HepG2 (cell line): ENCODE measurements around the gene SRGAP3. TPM values are rescaled to one million over a fixed set of nuclear protein-coding genes. Genes with fewer than 3 reads are reported as not detected.

Experiments used
- ATAC-seq: fragments of 200-7000 bp; cut with Tn5 transposase; 3 replicates; pipeline ENCODE4 v1.9.1; 2020; ENCODE audit warnings: mild to moderate bottlenecking, moderate library complexity
- BruUV-seq: library from RNA; stranded (reverse); fragments of 400-500 nt; replicated peaks from 2 replicates; lab custom pipeline; 2021; lab: Mats Ljungman, UMichigan
- CTCF ChIA-PET: fragments of 300-600 bp; formaldehyde crosslinking; extraction: SDS; loops from one replicate; lab custom pipeline; 2021; ENCODE audit warnings: low total read pairs, inconsistent platforms, low intra/inter-chr PET ratio; lab: Yijun Ruan, JAX
- POLR2A ChIA-PET: fragments of 350-600 bp; sonication (Branson Sonifier 250); formaldehyde crosslinking; loops from one replicate; lab custom pipeline; 2020; ENCODE audit warnings: antibody characterized with exemption, inconsistent platforms; lab: Yijun Ruan, JAX
- DNase-seq: peaks from one replicate; pipeline ENCODE4 v3.0.0-alpha.2; 2015; ENCODE audit warnings: low spot score
- FAIRE-seq: peaks from 3 replicates; lab custom pipeline; 2011; peaks lifted over from hg19 to GRCh38; lab: Jason Lieb, UNC
- H2AFZ ChIP-seq: one replicate; pipeline ENCODE4 v1.6.1; 2011; ENCODE audit warnings: low read length, inconsistent platforms
- H3K27ac ChIP-seq: fragments of 300-600 bp; 3 replicates; pipeline ENCODE4 v1.8.0; 2011; ENCODE audit warnings: mixed run types, mild to moderate bottlenecking, mixed read lengths, low read length, inconsistent platforms; ENCODE audit not compliant: insufficient read depth; ENCODE audit errors: extremely low read length
- H3K27me3 ChIP-seq, 2 experiments: fragments of 200-600 bp in 1 of 2; 2 replicates in 1 of 2; 3 replicates in 1 of 2; pipeline versions ENCODE4 v1.6.0 to v1.8.0; 2011; ENCODE audit warnings: low read length in 2 of 2, mild to moderate bottlenecking in 2 of 2, moderate library complexity in 2 of 2, inconsistent platforms in 1 of 2; ENCODE audit not compliant: insufficient read depth in 2 of 2, control insufficient read depth in 1 of 2
- H3K36me3 ChIP-seq, 2 experiments: fragments of 200-600 bp in 1 of 2; replicated peaks in 1 of 2; 2 replicates in 1 of 2; 3 replicates in 1 of 2; pipeline versions ENCODE4 v1.5.1 to v1.8.0; 2011; ENCODE audit warnings: low read length in 2 of 2, inconsistent platforms in 1 of 2; ENCODE audit not compliant: insufficient read depth in 2 of 2, control insufficient read depth in 1 of 2
- H3K4me1 ChIP-seq: 2 replicates; pipeline ENCODE4 v1.5.1; 2012; ENCODE audit warnings: low read length, inconsistent platforms; ENCODE audit not compliant: insufficient read depth
- H3K4me2 ChIP-seq: 2 replicates; pipeline ENCODE4 v1.6.0; 2011; ENCODE audit warnings: low read depth, low read length, inconsistent platforms
- H3K4me3 ChIP-seq, 3 experiments: fragments of 200-600 bp in 1 of 3; sonication (generic), shearing (Covaris generic) in 1 of 3; replicated peaks in 1 of 3; 2 replicates each; pipeline ENCODE4 v1.5.1; 2011 to 2016; ENCODE audit warnings: low read length in 3 of 3, inconsistent platforms in 2 of 3, low read depth in 2 of 3, mild to moderate bottlenecking in 2 of 3, control low read depth in 1 of 3, mixed read lengths in 1 of 3; ENCODE audit not compliant: insufficient read depth in 1 of 3
- H3K79me2 ChIP-seq: one replicate; pipeline ENCODE4 v1.6.1; 2011; ENCODE audit warnings: low read length, inconsistent platforms; ENCODE audit not compliant: insufficient read depth
- H3K9ac ChIP-seq: 2 replicates; pipeline ENCODE4 v1.6.0; 2011; ENCODE audit warnings: mild to moderate bottlenecking, low read depth, low read length, inconsistent platforms; ENCODE audit not compliant: insufficient read depth
- H3K9me3 ChIP-seq: 2 replicates; pipeline ENCODE4 v1.5.1; 2012; ENCODE audit warnings: mild to moderate bottlenecking, low read length
- H4K20me1 ChIP-seq: 2 replicates; pipeline ENCODE4 v1.6.0; 2011; ENCODE audit warnings: inconsistent platforms, mild to moderate bottlenecking, low read length, moderate library complexity; ENCODE audit not compliant: insufficient read depth
- DR1 ChIP-seq: sonication (generic); formaldehyde crosslinking; IDR thresholded peaks from 2 replicates; pipeline ENCODE4 v1.8.0; 2021; ENCODE audit warnings: mild to moderate bottlenecking, missing genetic modification reagents, inconsistent platforms
- HDAC6 ChIP-seq: fragments of 200-600 bp; sonication (generic); IDR thresholded peaks from 2 replicates; pipeline ENCODE4 v1.7.0; 2017; ENCODE audit warnings: mild to moderate bottlenecking, antibody characterized with exemption, low read length, low read depth
- SALL1 ChIP-seq: sonication (generic); formaldehyde crosslinking; IDR thresholded peaks from 2 replicates; pipeline ENCODE4 v1.8.0; 2022; ENCODE audit warnings: mild to moderate bottlenecking, missing genetic modification reagents
- SMC3 ChIP-seq: IDR thresholded peaks from 2 replicates; pipeline ENCODE4 v1.6.1; 2011; ENCODE audit warnings: low read length, improper control_type of control experiment
- ZNF207 ChIP-seq: fragments of 450-650 bp; IDR thresholded peaks from 2 replicates; pipeline ENCODE4 v1.6.1; 2016; ENCODE audit warnings: antibody characterized with exemption, borderline replicate concordance
- ZNF33A ChIP-seq: sonication (generic); formaldehyde crosslinking; IDR thresholded peaks from 2 replicates; pipeline ENCODE4 v1.5.1; 2020; ENCODE audit warnings: missing genetic modification reagents, mild to moderate bottlenecking, moderate library complexity, borderline replicate concordance
- ZNF747 ChIP-seq: sonication (generic); formaldehyde crosslinking; IDR thresholded peaks from 2 replicates; pipeline ENCODE4 v1.8.1; 2023; ENCODE audit warnings: missing genetic modification reagents, mild to moderate bottlenecking, borderline replicate concordance
- WGBS: methylation state at CpG from one replicate; pipeline ENCODE4 v1.1.6; 2017; ENCODE audit warnings: low lambda C conversion rate; 5-methylcytosine and 5-hydroxymethylcytosine counted together
- in situ Hi-C: cut with HindIII; loops from 2 replicates; pipeline ENCODE4 v1.10.0; 2017; ENCODE audit warnings: low pct_unique_long_range_greater_than_20kb; ENCODE audit not compliant: extremely low pct_ligation_motif_present
- intact Hi-C: fragments of 100-400 bp; cut with micrococcal nuclease; formaldehyde crosslinking; loops from one replicate; pipeline ENCODE4 v1.10.0; 2022; ENCODE audit not compliant: unreplicated experiment
- polyA plus RNA-seq, 8 experiments: library from polyadenylated mRNA; depleted of rRNA in 3 of 8; stranded (reverse) in 7 of 8; unstranded in 1 of 8; fragments of >200 nt; fragmentation: Illumina TruSeq in 4 of 8; extraction: Trizol in 4 of 8; gene quantifications; 2 replicates each; pipeline versions ENCODE4 v1.2.1 to v1.2.3, GENCODE V29; 2011 to 2016; ENCODE audit warnings: low read depth in 4 of 8, missing spikeins in 1 of 8, mixed read lengths in 1 of 8; ENCODE audit not compliant: insufficient read depth in 1 of 8
- total RNA-seq, 5 experiments: library from RNA; depleted of rRNA; stranded (reverse); fragments of >200 nt; fragmentation: Illumina TruSeq; extraction: Trizol; gene quantifications; 2 replicates each; pipeline ENCODE4 v1.2.3, GENCODE V29; 2016; ENCODE audit warnings: low read depth in 1 of 5
- TF ChIP-seq, protein P1 (sequence below): sonication (generic); formaldehyde crosslinking; IDR thresholded peaks from 2 replicates; pipeline ENCODE4 v1.4.0; 2020; ENCODE audit warnings: missing genetic modification reagents, mild to moderate bottlenecking, borderline replicate concordance
- TF ChIP-seq, protein P2 (sequence below): sonication (generic); formaldehyde crosslinking; IDR thresholded peaks from 2 replicates; pipeline ENCODE4 v1.9.0; 2022; ENCODE audit warnings: low read depth, missing genetic modification reagents
- TF ChIP-seq, protein P3 (sequence below): sonication (generic); formaldehyde crosslinking; IDR thresholded peaks from 2 replicates; pipeline ENCODE4 v1.4.0; 2020; ENCODE audit warnings: missing genetic modification reagents
- TF ChIP-seq, protein P4 (sequence below): sonication (generic); formaldehyde crosslinking; conservative IDR thresholded peaks from 2 replicates; pipeline ENCODE4 v1.8.1; 2023; ENCODE audit warnings: missing genetic modification reagents

The SRGAP3 gene
- total and polyA plus RNA-seq, 2 of the 13 experiments (the other 11 are each of a cell fraction or from before 2014, with no cell fraction given) = 1.2 to 1.4 TPM

DNA sequence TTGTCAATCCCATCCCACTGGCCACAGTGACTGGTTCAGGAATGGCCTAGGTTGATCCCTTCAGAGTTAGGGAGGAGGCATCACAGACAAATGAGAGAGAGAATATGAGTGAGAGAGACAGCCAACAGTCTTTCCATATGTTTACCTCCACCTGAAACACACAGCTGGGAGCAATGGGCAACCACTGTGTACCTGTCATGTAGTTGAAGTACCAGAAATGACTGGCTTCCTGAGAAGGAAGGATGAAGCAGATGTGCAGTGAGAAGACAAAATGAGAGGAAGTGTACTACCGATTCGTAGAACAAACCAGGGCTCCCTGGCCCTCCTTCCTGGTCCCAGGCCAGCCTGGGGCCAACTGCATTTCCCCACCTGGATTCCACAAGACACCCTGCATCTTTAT lies 27.4 kb downstream of the SRGAP3 start (continued):
- TF ChIP-seq, protein P1, sequence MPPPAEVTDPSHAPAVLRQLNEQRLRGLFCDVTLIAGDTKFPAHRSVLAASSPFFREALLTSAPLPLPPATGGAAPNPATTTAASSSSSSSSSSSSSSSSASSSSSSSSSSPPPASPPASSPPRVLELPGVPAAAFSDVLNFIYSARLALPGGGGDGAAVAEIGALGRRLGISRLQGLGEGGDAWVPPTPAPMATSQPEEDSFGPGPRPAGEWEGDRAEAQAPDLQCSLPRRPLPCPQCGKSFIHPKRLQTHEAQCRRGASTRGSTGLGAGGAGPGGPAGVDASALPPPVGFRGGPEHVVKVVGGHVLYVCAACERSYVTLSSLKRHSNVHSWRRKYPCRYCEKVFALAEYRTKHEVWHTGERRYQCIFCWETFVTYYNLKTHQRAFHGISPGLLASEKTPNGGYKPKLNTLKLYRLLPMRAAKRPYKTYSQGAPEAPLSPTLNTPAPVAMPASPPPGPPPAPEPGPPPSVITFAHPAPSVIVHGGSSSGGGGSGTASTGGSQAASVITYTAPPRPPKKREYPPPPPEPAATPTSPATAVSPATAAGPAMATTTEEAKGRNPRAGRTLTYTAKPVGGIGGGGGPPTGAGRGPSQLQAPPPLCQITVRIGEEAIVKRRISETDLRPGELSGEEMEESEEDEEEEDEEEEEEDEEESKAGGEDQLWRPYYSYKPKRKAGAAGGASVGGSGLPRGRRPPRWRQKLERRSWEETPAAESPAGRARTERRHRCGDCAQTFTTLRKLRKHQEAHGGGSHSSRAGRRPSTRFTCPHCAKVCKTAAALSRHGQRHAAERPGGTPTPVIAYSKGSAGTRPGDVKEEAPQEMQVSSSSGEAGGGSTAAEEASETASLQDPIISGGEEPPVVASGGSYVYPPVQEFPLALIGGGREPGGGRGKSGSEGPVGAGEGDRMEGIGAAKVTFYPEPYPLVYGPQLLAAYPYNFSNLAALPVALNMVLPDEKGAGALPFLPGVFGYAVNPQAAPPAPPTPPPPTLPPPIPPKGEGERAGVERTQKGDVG (CRISPR knock-in tag) = no peak
- TF ChIP-seq SMC3 = no peak

DNA sequence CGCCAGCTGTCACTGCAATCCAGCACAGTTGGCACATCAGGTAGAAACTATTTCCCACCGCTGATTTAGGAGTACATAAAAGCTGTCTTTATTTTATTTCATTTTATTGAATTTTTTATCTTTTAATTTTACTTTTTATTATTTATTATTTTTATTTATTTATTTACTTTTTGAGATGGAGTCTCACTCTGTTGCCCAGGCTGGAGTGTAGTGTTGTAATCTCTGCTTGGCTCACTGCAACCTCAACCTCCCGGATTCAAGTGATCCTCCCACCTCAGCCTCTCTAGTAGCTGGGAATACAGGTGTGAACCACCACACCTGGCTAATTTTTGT lies 31.0 kb downstream of the SRGAP3 start:
- H3K4me1 ChIP-seq = peaks cover 12% of the 10 kb centered on the region
- intact Hi-C loops (no loop called here), in situ Hi-C loops (no loop called here)
- POLR2A ChIA-PET = no interaction called here
- no peak overlapping the region for H3K4me2 ChIP-seq
- CTCF ChIA-PET = no interaction called here
- no peaks in the 10 kb centered on the region for H3K9me3 ChIP-seq
- ATAC-seq = no peak
- WGBS = 90% methylated on average over 3 of the region's 3 CpGs
- H3K27ac ChIP-seq = no peak overlapping the region
- H3K4me3 ChIP-seq = no peak overlapping the region
- TF ChIP-seq, protein P2, sequence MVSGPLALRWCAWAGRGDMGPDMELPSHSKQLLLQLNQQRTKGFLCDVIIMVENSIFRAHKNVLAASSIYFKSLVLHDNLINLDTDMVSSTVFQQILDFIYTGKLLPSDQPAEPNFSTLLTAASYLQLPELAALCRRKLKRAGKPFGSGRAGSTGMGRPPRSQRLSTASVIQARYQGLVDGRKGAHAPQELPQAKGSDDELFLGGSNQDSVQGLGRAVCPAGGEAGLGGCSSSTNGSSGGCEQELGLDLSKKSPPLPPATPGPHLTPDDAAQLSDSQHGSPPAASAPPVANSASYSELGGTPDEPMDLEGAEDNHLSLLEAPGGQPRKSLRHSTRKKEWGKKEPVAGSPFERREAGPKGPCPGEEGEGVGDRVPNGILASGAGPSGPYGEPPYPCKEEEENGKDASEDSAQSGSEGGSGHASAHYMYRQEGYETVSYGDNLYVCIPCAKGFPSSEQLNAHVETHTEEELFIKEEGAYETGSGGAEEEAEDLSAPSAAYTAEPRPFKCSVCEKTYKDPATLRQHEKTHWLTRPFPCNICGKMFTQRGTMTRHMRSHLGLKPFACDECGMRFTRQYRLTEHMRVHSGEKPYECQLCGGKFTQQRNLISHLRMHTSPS = no peak
- TF ChIP-seq SALL1 (CRISPR knock-in tag) (no peak), ZNF747 (no peak), ZNF207 (no peak), ZNF33A (CRISPR knock-in tag) (no peak), HDAC6 (no peak), DR1 (CRISPR knock-in tag) (no peak)
- TF ChIP-seq, protein P3, sequence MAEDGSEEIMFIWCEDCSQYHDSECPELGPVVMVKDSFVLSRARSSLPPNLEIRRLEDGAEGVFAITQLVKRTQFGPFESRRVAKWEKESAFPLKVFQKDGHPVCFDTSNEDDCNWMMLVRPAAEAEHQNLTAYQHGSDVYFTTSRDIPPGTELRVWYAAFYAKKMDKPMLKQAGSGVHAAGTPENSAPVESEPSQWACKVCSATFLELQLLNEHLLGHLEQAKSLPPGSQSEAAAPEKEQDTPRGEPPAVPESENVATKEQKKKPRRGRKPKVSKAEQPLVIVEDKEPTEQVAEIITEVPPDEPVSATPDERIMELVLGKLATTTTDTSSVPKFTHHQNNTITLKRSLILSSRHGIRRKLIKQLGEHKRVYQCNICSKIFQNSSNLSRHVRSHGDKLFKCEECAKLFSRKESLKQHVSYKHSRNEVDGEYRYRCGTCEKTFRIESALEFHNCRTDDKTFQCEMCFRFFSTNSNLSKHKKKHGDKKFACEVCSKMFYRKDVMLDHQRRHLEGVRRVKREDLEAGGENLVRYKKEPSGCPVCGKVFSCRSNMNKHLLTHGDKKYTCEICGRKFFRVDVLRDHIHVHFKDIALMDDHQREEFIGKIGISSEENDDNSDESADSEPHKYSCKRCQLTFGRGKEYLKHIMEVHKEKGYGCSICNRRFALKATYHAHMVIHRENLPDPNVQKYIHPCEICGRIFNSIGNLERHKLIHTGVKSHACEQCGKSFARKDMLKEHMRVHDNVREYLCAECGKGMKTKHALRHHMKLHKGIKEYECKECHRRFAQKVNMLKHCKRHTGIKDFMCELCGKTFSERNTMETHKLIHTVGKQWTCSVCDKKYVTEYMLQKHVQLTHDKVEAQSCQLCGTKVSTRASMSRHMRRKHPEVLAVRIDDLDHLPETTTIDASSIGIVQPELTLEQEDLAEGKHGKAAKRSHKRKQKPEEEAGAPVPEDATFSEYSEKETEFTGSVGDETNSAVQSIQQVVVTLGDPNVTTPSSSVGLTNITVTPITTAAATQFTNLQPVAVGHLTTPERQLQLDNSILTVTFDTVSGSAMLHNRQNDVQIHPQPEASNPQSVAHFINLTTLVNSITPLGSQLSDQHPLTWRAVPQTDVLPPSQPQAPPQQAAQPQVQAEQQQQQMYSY (CRISPR knock-in tag) = no peak
- TF ChIP-seq, protein P4, sequence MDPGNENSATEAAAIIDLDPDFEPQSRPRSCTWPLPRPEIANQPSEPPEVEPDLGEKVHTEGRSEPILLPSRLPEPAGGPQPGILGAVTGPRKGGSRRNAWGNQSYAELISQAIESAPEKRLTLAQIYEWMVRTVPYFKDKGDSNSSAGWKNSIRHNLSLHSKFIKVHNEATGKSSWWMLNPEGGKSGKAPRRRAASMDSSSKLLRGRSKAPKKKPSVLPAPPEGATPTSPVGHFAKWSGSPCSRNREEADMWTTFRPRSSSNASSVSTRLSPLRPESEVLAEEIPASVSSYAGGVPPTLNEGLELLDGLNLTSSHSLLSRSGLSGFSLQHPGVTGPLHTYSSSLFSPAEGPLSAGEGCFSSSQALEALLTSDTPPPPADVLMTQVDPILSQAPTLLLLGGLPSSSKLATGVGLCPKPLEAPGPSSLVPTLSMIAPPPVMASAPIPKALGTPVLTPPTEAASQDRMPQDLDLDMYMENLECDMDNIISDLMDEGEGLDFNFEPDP = no peak
- no peak for DNase-seq
- H3K27me3 ChIP-seq = 0 out of 5 replicates have a peak, but pooled peaks cover 0 to 6% of the 10 kb centered on the region in 2 experiments
- H3K9ac ChIP-seq = no peak overlapping the region
- H3K36me3 ChIP-seq = no peaks in the 10 kb centered on the region
- no peaks in the 10 kb centered on the region for H4K20me1 ChIP-seq
- FAIRE-seq = no peak
- H2AFZ ChIP-seq = no peak overlapping the region
- no peaks in the 10 kb centered on the region for H3K79me2 ChIP-seq
- no TSS peak for BruUV-seq
